ENCODE measurements around the gene PDCD10.

The PDCD10 gene

DNA sequence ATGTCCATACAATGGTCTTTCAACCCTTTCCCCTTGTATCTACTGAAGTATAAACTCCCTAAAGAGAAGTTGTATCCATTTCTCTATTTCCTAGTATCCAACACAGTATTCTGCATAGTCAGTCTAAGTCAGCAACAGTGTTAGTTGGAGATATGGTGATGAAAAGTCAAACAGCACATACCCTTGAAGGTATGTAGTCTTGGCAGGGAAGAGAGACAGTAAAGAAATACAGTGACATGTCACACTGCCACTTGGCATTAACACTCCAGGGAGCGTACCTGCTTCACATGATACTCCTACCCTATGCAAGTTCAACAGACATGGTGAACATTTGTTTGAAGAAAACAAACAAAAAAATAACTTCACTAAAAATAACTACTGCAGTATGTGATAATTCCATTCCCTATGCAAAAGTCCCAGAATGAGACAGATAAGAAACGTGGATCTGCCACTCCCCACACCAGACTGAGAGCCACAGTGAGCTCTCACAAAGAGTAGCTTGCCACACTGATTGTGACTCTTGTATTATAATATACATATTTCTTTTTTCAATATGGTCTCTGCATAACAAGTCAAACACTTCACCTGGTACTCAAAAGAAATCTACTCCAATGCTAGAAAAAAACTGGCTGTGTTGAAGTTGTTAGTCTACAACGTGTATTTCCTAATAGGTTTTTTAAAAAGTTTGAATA lies 5.9 kb downstream of the PDCD10 start:
- TF ChIP-seq SNAI2 (CRISPR knock-in tag; IDR thresholded peaks at IDR 0.05): no peak
- no peak for TF ChIP-seq ZNF70 (CRISPR knock-in tag; IDR thresholded peaks at IDR 0.05)
- no peak for TF ChIP-seq RARB (CRISPR knock-in tag; IDR thresholded peaks at IDR 0.05)
- no peak for TF ChIP-seq ARNTL (CRISPR knock-in tag; IDR thresholded peaks at IDR 0.05; ENCODE audit: borderline replicate concordance, low read depth)
- TF ChIP-seq, protein P1, sequence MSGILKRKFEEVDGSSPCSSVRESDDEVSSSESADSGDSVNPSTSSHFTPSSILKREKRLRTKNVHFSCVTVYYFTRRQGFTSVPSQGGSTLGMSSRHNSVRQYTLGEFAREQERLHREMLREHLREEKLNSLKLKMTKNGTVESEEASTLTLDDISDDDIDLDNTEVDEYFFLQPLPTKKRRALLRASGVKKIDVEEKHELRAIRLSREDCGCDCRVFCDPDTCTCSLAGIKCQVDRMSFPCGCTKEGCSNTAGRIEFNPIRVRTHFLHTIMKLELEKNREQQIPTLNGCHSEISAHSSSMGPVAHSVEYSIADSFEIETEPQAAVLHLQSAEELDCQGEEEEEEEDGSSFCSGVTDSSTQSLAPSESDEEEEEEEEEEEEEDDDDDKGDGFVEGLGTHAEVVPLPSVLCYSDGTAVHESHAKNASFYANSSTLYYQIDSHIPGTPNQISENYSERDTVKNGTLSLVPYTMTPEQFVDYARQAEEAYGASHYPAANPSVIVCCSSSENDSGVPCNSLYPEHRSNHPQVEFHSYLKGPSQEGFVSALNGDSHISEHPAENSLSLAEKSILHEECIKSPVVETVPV (CRISPR knock-in tag; IDR thresholded peaks at IDR 0.05): no peak
- TF ChIP-seq CSDC2 (CRISPR knock-in tag; IDR thresholded peaks at IDR 0.05): no peak
- TF ChIP-seq, protein P2, sequence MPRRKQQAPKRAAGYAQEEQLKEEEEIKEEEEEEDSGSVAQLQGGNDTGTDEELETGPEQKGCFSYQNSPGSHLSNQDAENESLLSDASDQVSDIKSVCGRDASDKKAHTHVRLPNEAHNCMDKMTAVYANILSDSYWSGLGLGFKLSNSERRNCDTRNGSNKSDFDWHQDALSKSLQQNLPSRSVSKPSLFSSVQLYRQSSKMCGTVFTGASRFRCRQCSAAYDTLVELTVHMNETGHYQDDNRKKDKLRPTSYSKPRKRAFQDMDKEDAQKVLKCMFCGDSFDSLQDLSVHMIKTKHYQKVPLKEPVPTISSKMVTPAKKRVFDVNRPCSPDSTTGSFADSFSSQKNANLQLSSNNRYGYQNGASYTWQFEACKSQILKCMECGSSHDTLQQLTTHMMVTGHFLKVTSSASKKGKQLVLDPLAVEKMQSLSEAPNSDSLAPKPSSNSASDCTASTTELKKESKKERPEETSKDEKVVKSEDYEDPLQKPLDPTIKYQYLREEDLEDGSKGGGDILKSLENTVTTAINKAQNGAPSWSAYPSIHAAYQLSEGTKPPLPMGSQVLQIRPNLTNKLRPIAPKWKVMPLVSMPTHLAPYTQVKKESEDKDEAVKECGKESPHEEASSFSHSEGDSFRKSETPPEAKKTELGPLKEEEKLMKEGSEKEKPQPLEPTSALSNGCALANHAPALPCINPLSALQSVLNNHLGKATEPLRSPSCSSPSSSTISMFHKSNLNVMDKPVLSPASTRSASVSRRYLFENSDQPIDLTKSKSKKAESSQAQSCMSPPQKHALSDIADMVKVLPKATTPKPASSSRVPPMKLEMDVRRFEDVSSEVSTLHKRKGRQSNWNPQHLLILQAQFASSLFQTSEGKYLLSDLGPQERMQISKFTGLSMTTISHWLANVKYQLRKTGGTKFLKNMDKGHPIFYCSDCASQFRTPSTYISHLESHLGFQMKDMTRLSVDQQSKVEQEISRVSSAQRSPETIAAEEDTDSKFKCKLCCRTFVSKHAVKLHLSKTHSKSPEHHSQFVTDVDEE (CRISPR knock-in tag; IDR thresholded peaks at IDR 0.05): no peak
- TF ChIP-seq ZNF8 (CRISPR knock-in tag; IDR thresholded peaks at IDR 0.05): no peak
- TF ChIP-seq ESRRG (CRISPR knock-in tag; IDR thresholded peaks at IDR 0.05): no peak
- no peak for TF ChIP-seq PPARA (CRISPR knock-in tag; IDR thresholded peaks at IDR 0.05; ENCODE audit: borderline replicate concordance)
- no peak for TF ChIP-seq GLIS3 (CRISPR knock-in tag; IDR thresholded peaks at IDR 0.05)
- TF ChIP-seq TCF4 (CRISPR knock-in tag; IDR thresholded peaks at IDR 0.05; ENCODE audit: borderline replicate concordance): no peak
- TF ChIP-seq TOX (CRISPR knock-in tag; IDR thresholded peaks at IDR 0.05; ENCODE audit: borderline replicate concordance): no peak
- TF ChIP-seq ZFP30 (CRISPR knock-in tag; IDR thresholded peaks at IDR 0.05): no peak
- TF ChIP-seq, protein P3, sequence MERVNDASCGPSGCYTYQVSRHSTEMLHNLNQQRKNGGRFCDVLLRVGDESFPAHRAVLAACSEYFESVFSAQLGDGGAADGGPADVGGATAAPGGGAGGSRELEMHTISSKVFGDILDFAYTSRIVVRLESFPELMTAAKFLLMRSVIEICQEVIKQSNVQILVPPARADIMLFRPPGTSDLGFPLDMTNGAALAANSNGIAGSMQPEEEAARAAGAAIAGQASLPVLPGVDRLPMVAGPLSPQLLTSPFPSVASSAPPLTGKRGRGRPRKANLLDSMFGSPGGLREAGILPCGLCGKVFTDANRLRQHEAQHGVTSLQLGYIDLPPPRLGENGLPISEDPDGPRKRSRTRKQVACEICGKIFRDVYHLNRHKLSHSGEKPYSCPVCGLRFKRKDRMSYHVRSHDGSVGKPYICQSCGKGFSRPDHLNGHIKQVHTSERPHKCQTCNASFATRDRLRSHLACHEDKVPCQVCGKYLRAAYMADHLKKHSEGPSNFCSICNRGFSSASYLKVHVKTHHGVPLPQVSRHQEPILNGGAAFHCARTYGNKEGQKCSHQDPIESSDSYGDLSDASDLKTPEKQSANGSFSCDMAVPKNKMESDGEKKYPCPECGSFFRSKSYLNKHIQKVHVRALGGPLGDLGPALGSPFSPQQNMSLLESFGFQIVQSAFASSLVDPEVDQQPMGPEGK (CRISPR knock-in tag; IDR thresholded peaks at IDR 0.05; ENCODE audit: borderline replicate concordance): no peak
- TF ChIP-seq ZNF565 (CRISPR knock-in tag; conservative IDR thresholded peaks at IDR 0.05; ENCODE audit: low read depth): no peak
- TF ChIP-seq BACH2 (CRISPR knock-in tag; IDR thresholded peaks at IDR 0.05; ENCODE audit: borderline replicate concordance): no peak
- TF ChIP-seq, protein P4, sequence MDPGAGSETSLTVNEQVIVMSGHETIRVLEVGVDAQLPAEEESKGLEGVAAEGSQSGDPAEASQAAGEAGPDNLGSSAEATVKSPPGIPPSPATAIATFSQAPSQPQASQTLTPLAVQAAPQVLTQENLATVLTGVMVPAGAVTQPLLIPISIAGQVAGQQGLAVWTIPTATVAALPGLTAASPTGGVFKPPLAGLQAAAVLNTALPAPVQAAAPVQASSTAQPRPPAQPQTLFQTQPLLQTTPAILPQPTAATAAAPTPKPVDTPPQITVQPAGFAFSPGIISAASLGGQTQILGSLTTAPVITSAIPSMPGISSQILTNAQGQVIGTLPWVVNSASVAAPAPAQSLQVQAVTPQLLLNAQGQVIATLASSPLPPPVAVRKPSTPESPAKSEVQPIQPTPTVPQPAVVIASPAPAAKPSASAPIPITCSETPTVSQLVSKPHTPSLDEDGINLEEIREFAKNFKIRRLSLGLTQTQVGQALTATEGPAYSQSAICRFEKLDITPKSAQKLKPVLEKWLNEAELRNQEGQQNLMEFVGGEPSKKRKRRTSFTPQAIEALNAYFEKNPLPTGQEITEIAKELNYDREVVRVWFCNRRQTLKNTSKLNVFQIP (CRISPR knock-in tag; IDR thresholded peaks at IDR 0.05; ENCODE audit: borderline replicate concordance, low read depth): no peak

DNA sequence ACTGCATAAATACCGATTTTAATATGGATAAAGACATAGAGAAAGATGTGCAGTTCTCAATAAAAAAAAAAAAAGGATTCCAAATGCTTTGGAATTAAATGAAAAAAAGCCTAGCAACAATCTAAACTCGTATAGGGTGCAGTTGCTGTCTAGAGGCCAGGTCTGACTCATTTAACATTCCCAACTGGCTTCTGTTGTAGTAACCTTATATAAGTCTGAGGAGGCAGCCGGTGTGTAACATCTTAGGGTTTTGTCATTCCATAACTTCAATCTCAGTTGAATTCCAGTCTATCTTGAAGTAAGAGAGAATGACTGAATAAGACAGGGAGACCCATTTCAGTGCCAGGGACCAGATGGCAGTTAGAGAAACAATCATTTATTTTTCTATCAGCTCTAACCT lies 6.5 kb downstream of the PDCD10 start:
- ATAC-seq: peak; percentile 99
- no peak for TF ChIP-seq PPARA (CRISPR knock-in tag; IDR thresholded peaks at IDR 0.05; ENCODE audit: borderline replicate concordance)
- TF ChIP-seq, protein P5, sequence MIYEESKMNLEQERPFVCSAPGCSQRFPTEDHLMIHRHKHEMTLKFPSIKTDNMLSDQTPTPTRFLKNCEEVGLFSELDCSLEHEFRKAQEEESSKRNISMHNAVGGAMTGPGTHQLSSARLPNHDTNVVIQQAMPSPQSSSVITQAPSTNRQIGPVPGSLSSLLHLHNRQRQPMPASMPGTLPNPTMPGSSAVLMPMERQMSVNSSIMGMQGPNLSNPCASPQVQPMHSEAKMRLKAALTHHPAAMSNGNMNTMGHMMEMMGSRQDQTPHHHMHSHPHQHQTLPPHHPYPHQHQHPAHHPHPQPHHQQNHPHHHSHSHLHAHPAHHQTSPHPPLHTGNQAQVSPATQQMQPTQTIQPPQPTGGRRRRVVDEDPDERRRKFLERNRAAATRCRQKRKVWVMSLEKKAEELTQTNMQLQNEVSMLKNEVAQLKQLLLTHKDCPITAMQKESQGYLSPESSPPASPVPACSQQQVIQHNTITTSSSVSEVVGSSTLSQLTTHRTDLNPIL (CRISPR knock-in tag; IDR thresholded peaks at IDR 0.05; ENCODE audit: low read depth): no peak
- TF ChIP-seq ZNF8 (CRISPR knock-in tag; IDR thresholded peaks at IDR 0.05): no peak
- TF ChIP-seq, protein P1 (CRISPR knock-in tag; IDR thresholded peaks at IDR 0.05): no peak
- TF ChIP-seq ZFP3 (CRISPR knock-in tag; IDR thresholded peaks at IDR 0.05): no peak
- no peak for TF ChIP-seq ZFP30 (CRISPR knock-in tag; IDR thresholded peaks at IDR 0.05)
- no peak for TF ChIP-seq OSR1 (CRISPR knock-in tag; IDR thresholded peaks at IDR 0.05)
- TF ChIP-seq, protein P4 (CRISPR knock-in tag; IDR thresholded peaks at IDR 0.05; ENCODE audit: borderline replicate concordance, low read depth): no peak
- TF ChIP-seq TOX (CRISPR knock-in tag; IDR thresholded peaks at IDR 0.05; ENCODE audit: borderline replicate concordance): no peak
- TF ChIP-seq BACH2 (CRISPR knock-in tag; IDR thresholded peaks at IDR 0.05; ENCODE audit: borderline replicate concordance): no peak
- no peak for TF ChIP-seq ZC3H10 (CRISPR knock-in tag; IDR thresholded peaks at IDR 0.05)
- TF ChIP-seq, protein P3 (CRISPR knock-in tag; IDR thresholded peaks at IDR 0.05; ENCODE audit: borderline replicate concordance): no peak
- no peak for TF ChIP-seq ESRRG (CRISPR knock-in tag; IDR thresholded peaks at IDR 0.05)
- no peak for TF ChIP-seq ZNF70 (CRISPR knock-in tag; IDR thresholded peaks at IDR 0.05)

More for the DNA sequence above, 5.9 kb downstream of the PDCD10 start:
- no peak; the same call in 1 of the 3 replicates for ATAC-seq

All from SK-N-SH treated with all-trans-retinoic acid at 6 μM for 48 hours (cell line).